Measurements from ENCODE around the gene PMM2.

PMM2 gene

GRCh38 chr16:8812162-8812843 is 14.7 kb downstream of the PMM2 start:
- Histone ChIP-seq H3K9ac (ENCODE audit: low read depth, low read length) (no peak overlapping the region), H3K27ac (ENCODE audit: low read length) (0 out of 2 replicates have a peak overlapping the region, but pooled peaks have one; percentile 20), H3K79me2 (ENCODE audit: insufficient read depth, low read length) (peaks cover 46% of the 10 kb centered on the region), H3K4me2 (ENCODE audit: insufficient read depth, low read length) (no peak overlapping the region), H4K20me1 (ENCODE audit: insufficient read depth, low read length) (peaks cover 15% of the 10 kb centered on the region; the same call in 1 of the 2 replicates), H3K4me1 (ENCODE audit: insufficient read depth, low read length) (peaks cover 35% of the 10 kb centered on the region), H3K9me3 (ENCODE audit: insufficient read depth, low read length, severe bottlenecking) (no peaks in the 10 kb centered on the region), H2AFZ (ENCODE audit: low read depth, low read length) (no peak overlapping the region), H3K27me3 (ENCODE audit: insufficient read depth, low read length, poor library complexity) (no peaks in the 10 kb centered on the region), H3K4me3 (ENCODE audit: low read depth in 1 of 2, low read length in 2 of 2) (no peak overlapping the region), H3K36me3 (ENCODE audit: insufficient read depth, low read length) (peaks cover 89% of the 10 kb centered on the region)
- ATAC-seq (ENCODE audit: insufficient read depth, low read depth) (no peak), DNase-seq (no peak)
- TF ChIP-seq EZH2 (IDR thresholded peaks at IDR 0.05; ENCODE audit: borderline replicate concordance, low read depth, low read length, severe bottlenecking) (no peak), CTCF (IDR thresholded peaks at IDR 0.05; ENCODE audit: borderline replicate concordance, extremely low read depth, low read length, poor library complexity, severe bottlenecking) (no peak)

GRCh38 chr16:8814095-8814806 is 16.6 kb downstream of the PMM2 start:
- DNase-seq (no peak), ATAC-seq (ENCODE audit: insufficient read depth, low read depth) (no peak)
- Histone ChIP-seq H3K36me3 (ENCODE audit: insufficient read depth, low read length) (peaks cover 85% of the 10 kb centered on the region), H3K4me3 (ENCODE audit: low read depth in 1 of 2, low read length in 2 of 2) (no peak overlapping the region), H3K4me1 (ENCODE audit: insufficient read depth, low read length) (peaks cover 39% of the 10 kb centered on the region), H3K9ac (ENCODE audit: low read depth, low read length) (no peak overlapping the region), H3K4me2 (ENCODE audit: insufficient read depth, low read length) (no peak overlapping the region), H3K27ac (ENCODE audit: low read length) (peak overlapping the region; percentile 12; the same call in 1 of the 2 replicates), H3K79me2 (ENCODE audit: insufficient read depth, low read length) (peaks cover 46% of the 10 kb centered on the region), H3K27me3 (ENCODE audit: insufficient read depth, low read length, poor library complexity) (no peaks in the 10 kb centered on the region), H2AFZ (ENCODE audit: low read depth, low read length) (no peak overlapping the region), H3K9me3 (ENCODE audit: insufficient read depth, low read length, severe bottlenecking) (no peaks in the 10 kb centered on the region), H4K20me1 (ENCODE audit: insufficient read depth, low read length) (peaks cover 15% of the 10 kb centered on the region; the same call in 1 of the 2 replicates)
- TF ChIP-seq EZH2 (IDR thresholded peaks at IDR 0.05; ENCODE audit: borderline replicate concordance, low read depth, low read length, severe bottlenecking): no peak
- no peak for TF ChIP-seq CTCF (IDR thresholded peaks at IDR 0.05; ENCODE audit: borderline replicate concordance, extremely low read depth, low read length, poor library complexity, severe bottlenecking)

GRCh38 chr16:8816967-8817655 is 19.5 kb downstream of the PMM2 start:
- peak overlapping the region; percentile 77 for H3K27ac ChIP-seq (ENCODE audit: low read length)
- H3K36me3 ChIP-seq (ENCODE audit: insufficient read depth, low read length): peaks cover 84% of the 10 kb centered on the region
- ATAC-seq (ENCODE audit: insufficient read depth, low read depth) (peak; percentile 94), DNase-seq (peak; percentile 58)
- H3K9me3 ChIP-seq (ENCODE audit: insufficient read depth, low read length, severe bottlenecking): no peaks in the 10 kb centered on the region
- H2AFZ ChIP-seq (ENCODE audit: low read depth, low read length): no peak overlapping the region
- H4K20me1 ChIP-seq (ENCODE audit: insufficient read depth, low read length): peaks cover 16% of the 10 kb centered on the region; the same call in 1 of the 2 replicates
- peaks cover 39% of the 10 kb centered on the region for H3K4me1 ChIP-seq (ENCODE audit: insufficient read depth, low read length)
- peak overlapping the region; percentile 4; the same call in 1 of the 2 replicates for H3K4me2 ChIP-seq (ENCODE audit: insufficient read depth, low read length)
- TF ChIP-seq CTCF (IDR thresholded peaks at IDR 0.05; ENCODE audit: borderline replicate concordance, extremely low read depth, low read length, poor library complexity, severe bottlenecking) (no peak), EZH2 (IDR thresholded peaks at IDR 0.05; ENCODE audit: borderline replicate concordance, low read depth, low read length, severe bottlenecking) (no peak)
- no peaks in the 10 kb centered on the region for H3K27me3 ChIP-seq (ENCODE audit: insufficient read depth, low read length, poor library complexity)
- H3K79me2 ChIP-seq (ENCODE audit: insufficient read depth, low read length): peaks cover 50% of the 10 kb centered on the region
- peak overlapping the region; percentile 14; the same call in 1 of the 2 replicates for H3K9ac ChIP-seq (ENCODE audit: low read depth, low read length)
- H3K4me3 ChIP-seq (ENCODE audit: low read depth in 1 of 2, low read length in 2 of 2): no peak overlapping the region
